Gastrocnemius medialis (tissue), 4 donors: ENCODE data around the gene MRPL11. TPM values are rescaled to one million over a fixed set of nuclear protein-coding genes. Genes with fewer than 3 reads are reported as not detected.

Experiments
- ATAC-seq, 2 donors: fragments of 150-250 bp; one replicate each; pipeline ENCODE4 v1.9.1; 2016
- DNase-seq, 2 donors: peaks; one replicate each; pipeline ENCODE4 v3.0.0-alpha.2; 2019
- H3K27ac ChIP-seq, 4 donors: fragments of 200-600 bp; sonication (generic); 1 replicate in 1 of 4; 2 replicates in 3 of 4; pipeline ENCODE4 v1.5.1; 2016 to 2018; ENCODE audit warnings: mild to moderate bottlenecking in 2 of 4, moderate library complexity in 1 of 4
- H3K27me3 ChIP-seq, 3 donors: fragments of 200-600 bp; sonication (generic) in 2 of 3; 1 replicate in 1 of 3; 2 replicates in 2 of 3; pipeline versions ENCODE4 v1.5.1 to v1.6.0; 2016 to 2019; ENCODE audit warnings: mild to moderate bottlenecking in 1 of 3, moderate library complexity in 1 of 3
- H3K36me3 ChIP-seq, 2 donors: fragments of 200-600 bp; sonication (generic) in 1 of 2; one replicate each; pipeline ENCODE4 v1.5.1; 2017 to 2018
- H3K4me1 ChIP-seq, 2 donors: fragments of 200-600 bp; sonication (generic) in 1 of 2; one replicate each; pipeline ENCODE4 v1.5.1; 2016 to 2017; ENCODE audit warnings: mild to moderate bottlenecking in 2 of 2
- H3K4me3 ChIP-seq, 4 donors: fragments of 200-600 bp; sonication (generic) in 3 of 4; 1 replicate in 1 of 4; 2 replicates in 3 of 4; pipeline ENCODE4 v1.5.1; 2016 to 2019; ENCODE audit warnings: mild to moderate bottlenecking in 2 of 4
- H3K9me3 ChIP-seq, 3 donors: fragments of 200-600 bp; sonication (generic) in 2 of 3; 1 replicate in 1 of 3; 2 replicates in 2 of 3; pipeline ENCODE4 v1.5.1; 2016 to 2019
- POLR2A ChIP-seq, 2 donors: fragments of 450-650 bp; IDR thresholded peaks; one replicate each; pipeline ENCODE4 v1.6.1; 2017; ENCODE audit warnings: antibody characterized with exemption in 2 of 2, mild to moderate bottlenecking in 2 of 2, moderate library complexity in 2 of 2
- in situ Hi-C, 4 donors: fragments of 200-750 bp; cut with MboI; loops; one replicate each; pipeline versions ENCODE4 v1.15.0 to v1.8.0; 2017; ENCODE audit warnings: low sequenced_read_pairs in 4 of 4
- intact Hi-C: fragments of 100-400 bp; cut with DNase I; formaldehyde crosslinking; loops from one replicate; pipeline ENCODE4 v1.15.1; 2023; ENCODE audit warnings: low total_unique reads
- total RNA-seq, 4 donors: library from RNA; depleted of rRNA; stranded (reverse); fragments of >200 nt; gene quantifications; one replicate each; pipeline versions ENCODE4 v1.1.0 to v1.2.3, GENCODE V29; 2016
- TF ChIP-seq, protein P1 (sequence below), 5 experiments: fragments of 450-650 bp in 3 of 5; fragments of 200-600 bp in 2 of 5; sonication (generic) in 2 of 5; IDR thresholded peaks in 4 of 5; conservative IDR thresholded peaks in 1 of 5; 1 replicate in 4 of 5; 2 replicates in 1 of 5; pipeline ENCODE4 v1.5.1; 2016 to 2019; ENCODE audit warnings: antibody characterized with exemption in 5 of 5, mild to moderate bottlenecking in 3 of 5, moderate library complexity in 3 of 5

The MRPL11 gene
- total RNA-seq, 4 donors from 2014 or later = 35.1 to 64.1 (median 52.5) TPM

DNA sequence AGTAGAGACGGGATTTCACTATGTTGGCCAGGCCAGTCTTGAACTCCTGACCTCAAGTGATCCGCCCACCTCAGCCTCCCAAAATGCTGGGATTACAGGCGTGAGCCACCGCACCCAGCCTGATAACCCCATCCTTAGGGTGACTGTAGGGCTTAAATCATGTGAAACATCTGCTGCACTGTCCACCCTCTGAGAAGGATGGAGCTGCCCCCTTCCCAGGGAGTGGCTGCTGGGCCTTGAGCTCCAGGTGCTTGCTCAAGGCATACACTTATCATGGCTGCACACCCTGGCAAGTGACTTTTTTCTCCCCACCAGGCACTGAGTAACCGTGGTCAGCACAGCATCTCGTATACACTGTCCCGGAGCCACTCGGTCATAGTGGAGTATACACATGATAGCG, 33.4 kb upstream of the MRPL11 start:
- Histone ChIP-seq H3K27me3 (no peaks in the 10 kb centered on the region), H3K9me3 (no peaks in the 10 kb centered on the region), H3K4me1 (peaks cover 6% of the 10 kb centered on the region in 2 donors), H3K36me3 (peaks cover 0 to 52% of the 10 kb centered on the region in 2 donors), H3K27ac (no peak overlapping the region), H3K4me3 (no peak overlapping the region)
- in situ Hi-C loops (no loop called here), intact Hi-C loops (no loop called here)
- TF ChIP-seq, protein P1, sequence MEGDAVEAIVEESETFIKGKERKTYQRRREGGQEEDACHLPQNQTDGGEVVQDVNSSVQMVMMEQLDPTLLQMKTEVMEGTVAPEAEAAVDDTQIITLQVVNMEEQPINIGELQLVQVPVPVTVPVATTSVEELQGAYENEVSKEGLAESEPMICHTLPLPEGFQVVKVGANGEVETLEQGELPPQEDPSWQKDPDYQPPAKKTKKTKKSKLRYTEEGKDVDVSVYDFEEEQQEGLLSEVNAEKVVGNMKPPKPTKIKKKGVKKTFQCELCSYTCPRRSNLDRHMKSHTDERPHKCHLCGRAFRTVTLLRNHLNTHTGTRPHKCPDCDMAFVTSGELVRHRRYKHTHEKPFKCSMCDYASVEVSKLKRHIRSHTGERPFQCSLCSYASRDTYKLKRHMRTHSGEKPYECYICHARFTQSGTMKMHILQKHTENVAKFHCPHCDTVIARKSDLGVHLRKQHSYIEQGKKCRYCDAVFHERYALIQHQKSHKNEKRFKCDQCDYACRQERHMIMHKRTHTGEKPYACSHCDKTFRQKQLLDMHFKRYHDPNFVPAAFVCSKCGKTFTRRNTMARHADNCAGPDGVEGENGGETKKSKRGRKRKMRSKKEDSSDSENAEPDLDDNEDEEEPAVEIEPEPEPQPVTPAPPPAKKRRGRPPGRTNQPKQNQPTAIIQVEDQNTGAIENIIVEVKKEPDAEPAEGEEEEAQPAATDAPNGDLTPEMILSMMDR (IDR thresholded peaks at IDR 0.05 in 4 of 5, conservative IDR thresholded peaks at IDR 0.05 in 1 of 5) = no peak
- TF ChIP-seq POLR2A (IDR thresholded peaks at IDR 0.05) = no peak
- ATAC-seq (no peak), DNase-seq (no peak)

- DNase-seq = no peak
- Histone ChIP-seq H3K4me3 (no peak overlapping the region), H3K27ac (no peak overlapping the region), H3K4me1 (peaks cover 6% of the 10 kb centered on the region in 2 donors), H3K27me3 (no peaks in the 10 kb centered on the region), H3K36me3 (peaks cover 0 to 50% of the 10 kb centered on the region in 2 donors), H3K9me3 (no peaks in the 10 kb centered on the region)
- no peak for TF ChIP-seq POLR2A (IDR thresholded peaks at IDR 0.05)
- TF ChIP-seq, protein P1 (IDR thresholded peaks at IDR 0.05 in 4 of 5, conservative IDR thresholded peaks at IDR 0.05 in 1 of 5) = no peak
- intact Hi-C loops (no loop called here), in situ Hi-C loops (no loop called here)
- ATAC-seq = no peak
Measured at GRCh38 chr11:66471142-66471541, 32.5 kb upstream of the MRPL11 start.

- peaks cover 6 to 10% of the 10 kb centered on the region in 2 donors for H3K4me1 ChIP-seq
- intact Hi-C loops (no loop called here), in situ Hi-C loops (no loop called here)
- ATAC-seq (no peak), DNase-seq (no peak)
- H3K9me3 ChIP-seq = no peaks in the 10 kb centered on the region
- H3K36me3 ChIP-seq = peaks cover 0 to 43% of the 10 kb centered on the region in 2 donors
- no peak overlapping the region for H3K4me3 ChIP-seq
- TF ChIP-seq, protein P1 (IDR thresholded peaks at IDR 0.05 in 4 of 5, conservative IDR thresholded peaks at IDR 0.05 in 1 of 5) = no peak
- TF ChIP-seq POLR2A (IDR thresholded peaks at IDR 0.05) = no peak
- H3K27me3 ChIP-seq = no peaks in the 10 kb centered on the region
- H3K27ac ChIP-seq = no peak overlapping the region
Measured at GRCh38 chr11:66470015-66470414, 31.4 kb upstream of the MRPL11 start.

DNA sequence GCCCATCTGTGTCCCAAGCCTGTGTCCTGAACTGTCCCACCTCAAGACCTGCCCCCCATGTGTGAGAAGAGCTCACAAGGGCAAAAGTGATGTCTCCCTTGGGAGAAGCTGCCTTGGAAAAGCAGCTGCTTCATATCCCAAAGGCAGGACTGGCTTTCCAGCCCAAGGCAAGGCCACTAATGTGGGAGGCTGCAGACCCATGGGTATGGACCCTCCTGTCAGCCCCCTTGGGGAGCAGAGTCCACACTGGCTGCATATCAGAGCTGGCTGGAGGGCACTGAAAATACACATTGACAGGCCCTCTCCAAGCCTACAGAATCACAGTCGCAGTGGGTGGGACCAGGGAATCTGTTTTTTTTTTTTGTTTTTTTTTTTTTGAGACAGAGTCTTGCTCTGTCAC, 30.8 kb upstream of the MRPL11 start:
- Histone ChIP-seq H3K4me1 (peaks cover 6 to 10% of the 10 kb centered on the region in 2 donors), H3K27ac (no peak overlapping the region), H3K4me3 (no peak overlapping the region), H3K36me3 (peaks cover 0 to 37% of the 10 kb centered on the region in 2 donors), H3K27me3 (no peaks in the 10 kb centered on the region), H3K9me3 (no peaks in the 10 kb centered on the region)
- TF ChIP-seq POLR2A (IDR thresholded peaks at IDR 0.05) = no peak
- TF ChIP-seq, protein P1 (IDR thresholded peaks at IDR 0.05 in 4 of 5, conservative IDR thresholded peaks at IDR 0.05 in 1 of 5) = no peak
- no peak for DNase-seq
- in situ Hi-C loops (no loop called here), intact Hi-C loops (loop anchor here (5.0 kb wide), 1 partner anchor 168 kb away; the partner anchor contains the start of gene RBM4)
- no peak for ATAC-seq

- in situ Hi-C loops (no loop called here), intact Hi-C loops (loop anchor here (5.0 kb wide), 1 partner anchor 169 kb away; the partner anchor contains the start of gene RBM4)
- no peak for TF ChIP-seq POLR2A (IDR thresholded peaks at IDR 0.05)
- TF ChIP-seq, protein P1 (IDR thresholded peaks at IDR 0.05 in 4 of 5, conservative IDR thresholded peaks at IDR 0.05 in 1 of 5) = no peak
- H3K9me3 ChIP-seq = no peaks in the 10 kb centered on the region
- DNase-seq = no peak
- no peaks in the 10 kb centered on the region for H3K27me3 ChIP-seq
- ATAC-seq = no peak
- peaks cover 0 to 30% of the 10 kb centered on the region in 2 donors for H3K36me3 ChIP-seq
- H3K27ac ChIP-seq = no peak overlapping the region
- H3K4me1 ChIP-seq = peaks cover 6 to 10% of the 10 kb centered on the region in 2 donors
- no peak overlapping the region for H3K4me3 ChIP-seq
Measured at GRCh38 chr11:66468691-66469090, 30.0 kb upstream of the MRPL11 start.
